NCI-H128 (cell line): ENCODE measurements around the gene RPA1.
A peak's percentile ranks its signal among the peaks of the same experiment; 100 is the strongest.

Experiments used
- DNase-seq: peaks from one replicate; lab custom pipeline; 2025; ENCODE audit not compliant: unreplicated experiment; lab: John Stamatoyannopoulos, UW

RPA1 gene

DNA sequence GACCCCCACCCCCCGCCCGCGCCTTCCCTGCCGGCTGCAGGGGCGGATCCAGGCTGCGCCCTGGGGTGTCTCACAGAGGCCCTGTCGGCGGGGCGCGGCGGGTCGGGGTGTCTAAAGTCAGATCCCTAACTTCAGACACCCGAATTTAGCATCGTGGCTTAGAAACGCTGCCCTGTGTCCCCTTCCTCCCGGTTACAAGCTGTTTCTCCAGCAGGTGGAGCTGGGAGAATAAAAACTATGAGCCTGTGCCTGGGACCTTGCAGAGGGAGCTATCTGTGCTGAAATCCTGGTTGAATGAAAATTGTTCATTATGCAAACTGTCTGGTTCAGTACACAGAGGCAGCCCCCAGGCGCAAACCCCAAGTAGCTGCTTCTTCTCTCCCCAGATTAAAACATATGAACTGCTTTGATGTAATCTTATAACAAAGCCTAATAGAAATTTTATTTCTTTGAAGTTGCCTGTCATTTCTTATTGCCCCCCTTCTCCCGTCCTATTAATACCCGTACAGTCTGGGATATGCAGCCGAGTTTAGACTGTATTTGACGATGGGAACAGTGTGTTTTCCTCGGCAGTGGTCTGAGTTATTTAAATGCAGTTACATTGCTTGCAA lies 79.0 kb downstream of the RPA1 start:
- DNase-seq = peak; percentile 28

DNA sequence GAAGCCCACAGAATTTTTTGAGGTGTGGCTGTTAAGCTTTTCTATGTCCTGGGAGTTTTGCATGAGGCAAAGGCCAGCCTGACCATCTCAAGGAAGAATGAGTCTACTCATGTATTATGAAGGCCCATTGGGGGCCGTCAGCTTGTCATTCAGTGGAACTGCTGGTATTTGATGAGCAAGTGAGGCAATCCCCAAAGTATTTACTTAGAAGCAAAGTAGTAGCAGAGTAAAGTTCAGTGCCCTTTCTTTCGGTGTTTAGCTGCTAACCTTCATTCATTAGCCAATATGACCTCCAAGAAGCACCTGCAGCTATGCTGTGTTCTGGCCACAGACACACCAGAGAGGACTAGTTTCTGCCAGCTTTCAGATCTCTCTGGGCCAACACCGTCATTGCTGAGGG lies 80.2 kb downstream of the RPA1 start:
- DNase-seq = no peak

DNA sequence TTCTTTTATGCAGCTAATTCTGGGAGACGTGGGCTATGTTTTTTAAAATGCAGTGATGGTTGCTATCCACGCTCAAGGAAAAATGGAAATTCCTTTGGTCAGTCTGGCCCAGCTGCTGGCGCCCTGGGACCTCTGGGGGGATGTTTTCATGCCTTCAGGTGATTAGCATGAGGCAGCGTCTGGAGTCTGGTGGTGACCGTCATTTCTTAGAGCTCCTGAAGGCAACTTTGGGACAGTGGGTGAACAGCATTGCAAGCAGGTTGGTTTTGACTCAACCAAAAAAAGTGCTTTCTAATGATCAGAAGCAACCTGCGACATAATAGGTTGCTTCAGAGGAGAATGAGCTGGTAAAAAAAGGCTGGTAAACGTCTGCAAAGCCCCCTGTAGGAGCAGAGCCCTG lies 82.3 kb downstream of the RPA1 start:
- no peak for DNase-seq

DNA sequence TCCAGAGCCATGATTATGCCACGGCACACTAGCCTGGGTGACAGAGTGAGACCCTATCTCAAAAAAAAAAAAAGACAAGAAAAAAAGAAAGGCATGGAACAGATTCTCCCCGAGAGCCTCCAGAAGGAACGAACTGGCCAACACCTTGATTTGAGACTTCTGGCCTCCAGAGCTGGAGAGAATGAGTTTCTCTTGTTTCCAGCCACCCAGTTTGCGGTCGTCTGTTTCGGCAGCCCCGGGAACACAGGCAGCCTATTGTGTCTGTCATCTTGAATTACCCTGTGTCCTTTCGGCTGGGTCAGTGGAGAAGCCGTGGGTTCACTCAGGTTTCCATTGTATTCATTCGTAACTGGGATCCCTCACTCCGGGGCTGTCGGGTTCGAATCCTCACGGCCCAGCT lies 83.9 kb downstream of the RPA1 start:
- no peak for DNase-seq

DNA sequence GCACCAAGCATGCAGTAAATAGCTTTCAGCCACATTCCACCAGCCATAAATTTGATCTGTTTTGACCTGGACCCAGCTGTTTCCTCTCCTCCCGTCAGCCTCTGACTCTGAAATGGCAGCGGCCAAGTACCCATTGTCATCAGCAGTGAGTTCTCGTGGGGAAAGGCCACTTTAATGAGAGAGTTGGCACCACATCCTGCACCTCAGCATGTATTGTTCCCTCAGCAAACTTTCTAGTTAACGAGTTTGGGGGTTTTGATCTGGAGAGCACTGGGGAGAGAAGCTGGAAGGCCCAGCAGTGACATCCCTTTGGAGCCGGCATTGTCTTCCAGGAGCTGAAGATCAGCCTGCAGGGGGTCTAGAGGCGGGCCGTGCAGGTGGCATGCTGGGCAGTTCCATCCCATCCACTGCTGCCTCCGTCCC lies 84.9 kb downstream of the RPA1 start:
- no peak for DNase-seq

DNA sequence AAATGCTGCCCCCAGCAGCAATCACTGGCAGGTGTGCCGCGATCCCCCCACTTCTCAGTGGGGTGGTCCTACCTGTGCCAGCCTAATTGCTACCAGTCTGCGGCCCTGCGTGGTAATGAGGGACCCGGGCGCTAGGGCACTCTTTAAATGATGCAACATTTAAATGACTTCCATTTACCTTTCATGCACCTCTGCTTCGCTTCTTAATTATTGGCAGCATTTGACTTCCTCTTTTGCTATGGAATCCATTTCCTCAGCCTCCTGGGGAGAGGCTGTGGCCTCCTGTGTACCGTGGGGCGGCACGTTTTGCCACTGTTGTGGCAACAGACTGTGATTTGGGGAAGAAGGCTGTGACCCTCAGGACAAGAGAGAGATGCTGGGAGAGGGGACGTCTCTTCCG lies 86.1 kb downstream of the RPA1 start:
- no peak for DNase-seq

DNA sequence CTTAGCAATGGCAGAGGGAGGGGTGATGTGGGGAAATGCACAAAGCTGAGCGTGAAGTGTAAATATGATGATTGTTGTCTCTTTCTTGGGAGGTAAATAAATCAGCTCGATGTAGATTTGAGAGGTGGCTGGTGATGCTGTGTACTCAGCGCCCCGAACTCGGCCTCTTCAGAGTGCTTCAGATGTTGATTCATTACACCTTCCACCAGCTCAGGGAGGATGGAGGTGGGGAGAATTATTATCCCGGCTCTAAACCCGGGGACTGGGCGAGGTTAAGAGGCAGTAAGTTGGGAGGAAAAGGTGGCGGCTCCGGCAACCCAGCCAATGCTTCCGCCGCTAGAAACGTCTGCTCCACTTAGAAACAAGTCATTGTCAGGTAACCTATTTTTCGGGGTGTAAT lies 86.5 kb downstream of the RPA1 start:
- DNase-seq = no peak

DNA sequence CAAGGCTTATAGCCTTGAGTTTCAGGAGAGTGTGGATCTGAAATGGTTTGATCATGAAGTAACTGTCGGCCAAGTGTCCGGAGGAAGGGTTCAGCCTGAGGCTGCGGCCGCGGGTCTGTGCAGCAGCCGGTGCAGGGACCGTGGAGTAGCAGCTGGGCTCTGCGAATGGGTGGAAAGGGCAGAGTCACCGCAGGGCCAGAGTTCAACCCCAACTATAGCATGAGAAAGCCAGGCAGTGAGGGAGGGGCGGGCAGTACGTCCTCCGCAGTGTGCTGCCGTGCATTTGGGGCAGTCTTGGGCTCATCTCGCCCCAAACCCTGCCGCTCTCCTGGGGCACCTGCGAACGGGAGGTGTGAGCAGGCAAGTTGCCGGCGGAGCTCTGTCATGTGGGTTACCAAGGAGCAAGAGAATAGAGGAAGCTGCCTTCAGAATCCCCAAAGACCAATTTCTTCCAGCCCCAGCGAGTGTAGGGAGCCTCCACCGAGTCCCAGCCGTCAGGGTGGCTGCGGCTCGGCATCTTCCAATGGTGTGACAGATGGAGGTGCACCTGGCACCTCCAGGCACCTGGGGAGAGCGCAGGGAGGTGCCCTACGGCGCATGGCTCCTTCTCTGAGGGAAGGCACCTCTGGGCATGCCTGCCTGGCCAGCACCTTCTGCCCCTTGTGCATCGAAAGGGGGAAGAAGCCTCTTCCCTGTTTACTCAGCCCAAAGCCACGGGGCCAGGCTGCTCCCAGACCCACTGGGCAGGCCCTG lies 87.3 kb downstream of the RPA1 start:
- DNase-seq = no peak

DNA sequence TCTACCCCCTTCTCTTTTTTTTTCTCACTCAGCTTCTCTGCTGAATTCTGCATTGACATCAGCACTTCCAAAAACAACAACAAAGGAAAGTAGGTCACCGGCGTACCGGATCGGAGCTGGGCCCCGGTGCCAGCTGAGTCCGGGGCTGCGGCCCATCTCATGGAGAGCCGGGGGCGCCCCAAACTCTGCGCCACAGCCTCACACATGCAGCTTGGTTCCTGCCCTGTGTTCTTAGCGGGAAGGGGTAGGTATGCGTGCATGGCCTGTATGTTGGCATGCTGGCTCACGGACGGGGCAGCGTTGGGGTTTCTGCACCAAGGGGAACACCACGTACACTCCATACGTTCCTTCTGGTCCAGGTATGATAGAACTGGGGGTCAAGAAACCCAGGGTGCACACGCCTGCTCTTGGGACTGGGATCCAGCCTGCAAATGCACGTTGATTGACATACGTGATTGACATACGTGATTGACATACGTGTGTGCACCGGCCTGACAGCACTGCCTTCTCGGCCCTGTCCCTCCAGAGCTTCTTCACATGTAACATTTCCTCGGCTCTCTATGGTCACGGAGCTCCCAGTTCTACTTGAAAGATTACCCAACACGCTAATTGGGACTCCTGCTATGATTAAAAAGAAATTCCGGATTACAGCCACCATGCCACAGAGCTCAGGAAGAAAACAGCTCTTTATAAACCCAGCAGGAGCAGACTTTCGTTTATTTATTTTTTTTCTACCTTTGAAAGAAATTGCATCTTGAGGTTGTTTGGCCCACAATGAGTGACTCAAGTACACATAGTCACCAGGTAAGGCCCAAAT lies 88.7 kb downstream of the RPA1 start:
- no peak for DNase-seq

DNA sequence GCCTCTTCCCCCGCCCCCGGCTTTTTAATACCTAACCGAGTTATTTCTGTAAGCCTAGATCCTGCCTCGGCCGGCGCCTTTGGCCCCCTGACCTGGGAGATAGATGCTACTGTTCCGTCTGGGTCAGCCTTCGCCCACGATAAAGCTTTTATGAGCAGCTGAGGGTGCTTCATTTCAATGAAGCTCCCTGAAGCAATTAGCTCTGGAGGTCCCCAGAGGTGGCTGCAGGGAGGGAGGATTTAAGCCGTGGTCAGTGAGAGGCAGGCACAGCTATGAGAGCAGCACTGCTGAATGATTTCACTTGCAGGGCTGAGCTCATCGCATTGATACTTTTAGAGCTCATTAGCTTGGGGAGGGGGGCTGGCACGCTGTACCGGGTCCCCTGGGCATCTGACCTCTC lies 89.4 kb downstream of the RPA1 start:
- no peak for DNase-seq

DNA sequence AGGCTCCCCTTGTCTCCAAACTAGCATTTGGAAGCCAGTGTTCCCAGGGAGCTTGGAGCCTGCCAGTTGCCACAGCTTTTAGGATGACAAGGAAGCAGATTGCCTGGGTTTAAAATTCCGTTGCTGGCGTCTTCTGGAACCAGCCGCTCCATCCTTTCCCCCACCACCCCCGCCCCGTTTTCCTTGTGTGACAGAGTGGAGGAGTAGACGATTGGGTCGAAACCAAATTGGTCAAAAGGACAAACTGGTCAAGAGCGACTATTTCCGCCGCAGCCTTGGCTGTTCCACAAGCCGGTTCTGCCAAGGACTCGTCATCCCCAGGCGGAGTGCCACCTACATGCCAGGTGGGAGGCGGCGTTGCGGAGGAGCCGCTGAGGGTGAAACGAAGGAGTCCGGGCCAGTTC lies 91.1 kb downstream of the RPA1 start:
- DNase-seq = no peak

DNA sequence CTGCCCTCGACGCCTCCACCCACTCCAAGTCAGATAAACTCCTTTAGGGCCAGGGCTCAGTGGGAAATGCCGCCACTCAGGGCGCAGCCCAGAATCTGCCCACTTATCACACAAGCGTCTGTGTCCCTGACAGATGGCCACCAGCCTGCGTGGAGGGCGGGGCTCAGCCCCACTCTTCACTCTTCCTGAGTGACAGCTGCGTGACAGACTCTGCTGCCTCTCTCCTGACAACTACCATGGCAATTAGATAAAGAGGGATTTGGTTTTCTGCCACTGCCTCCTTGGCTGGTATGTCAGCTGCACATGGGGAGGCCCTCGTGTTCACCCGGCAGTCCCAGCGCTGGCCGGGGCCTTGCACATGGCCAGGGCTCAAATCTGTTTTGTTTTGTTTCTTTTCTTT lies 99.2 kb downstream of the RPA1 start:
- DNase-seq = no peak

DNA sequence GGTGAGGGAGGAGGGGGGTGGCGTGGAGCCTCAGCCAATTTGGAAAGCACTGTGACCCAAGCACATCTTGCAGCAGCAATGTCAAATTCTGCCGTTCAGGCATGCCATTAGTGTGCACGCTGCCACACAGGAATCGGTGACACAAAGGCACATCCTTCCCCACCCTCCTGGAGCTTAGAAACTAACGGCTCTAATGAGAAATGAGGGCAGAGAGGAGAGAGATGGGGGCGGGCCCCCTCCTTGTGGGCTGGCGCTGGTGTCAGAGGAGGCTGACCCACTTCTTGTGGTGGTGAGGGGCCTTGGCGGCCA lies 100.5 kb downstream of the RPA1 start:
- DNase-seq = no peak

DNA sequence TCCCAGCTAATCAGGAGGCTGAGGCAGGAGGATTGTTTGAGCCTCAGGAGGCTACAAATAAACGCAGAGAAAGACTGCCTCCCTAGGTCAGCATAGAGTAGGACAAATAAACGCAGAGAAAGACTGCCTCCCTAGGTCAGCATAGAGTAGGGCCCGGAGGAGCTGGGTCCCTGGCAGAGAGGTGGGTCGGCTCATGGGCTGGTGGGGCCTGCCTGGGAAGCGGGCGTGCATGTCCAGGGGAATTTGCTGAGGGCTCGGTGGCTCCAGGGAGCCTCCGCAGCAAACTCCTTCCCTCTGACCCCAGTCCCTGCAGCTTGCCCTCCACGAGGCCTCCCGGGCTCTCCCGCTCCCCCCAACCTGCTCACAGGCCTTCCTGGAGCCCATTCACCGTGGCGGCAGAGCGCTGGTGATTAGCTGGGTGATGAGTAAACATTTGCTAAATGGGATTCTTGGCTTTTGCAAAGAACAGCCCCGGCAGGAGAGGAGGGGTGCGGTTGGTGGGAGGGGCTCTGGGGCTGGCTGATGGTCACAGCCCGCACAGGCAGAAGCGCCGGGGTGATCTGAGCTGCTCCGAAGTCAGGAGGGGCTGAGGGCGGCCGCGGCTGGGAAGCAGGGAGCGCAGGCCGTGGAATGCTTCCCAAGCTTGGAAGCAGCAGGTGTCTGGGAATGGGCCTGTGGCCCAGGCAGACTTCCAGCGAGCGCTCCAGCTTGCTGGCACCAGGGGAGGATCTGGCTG lies 102.2 kb downstream of the RPA1 start:
- DNase-seq = peak; percentile 58

DNA sequence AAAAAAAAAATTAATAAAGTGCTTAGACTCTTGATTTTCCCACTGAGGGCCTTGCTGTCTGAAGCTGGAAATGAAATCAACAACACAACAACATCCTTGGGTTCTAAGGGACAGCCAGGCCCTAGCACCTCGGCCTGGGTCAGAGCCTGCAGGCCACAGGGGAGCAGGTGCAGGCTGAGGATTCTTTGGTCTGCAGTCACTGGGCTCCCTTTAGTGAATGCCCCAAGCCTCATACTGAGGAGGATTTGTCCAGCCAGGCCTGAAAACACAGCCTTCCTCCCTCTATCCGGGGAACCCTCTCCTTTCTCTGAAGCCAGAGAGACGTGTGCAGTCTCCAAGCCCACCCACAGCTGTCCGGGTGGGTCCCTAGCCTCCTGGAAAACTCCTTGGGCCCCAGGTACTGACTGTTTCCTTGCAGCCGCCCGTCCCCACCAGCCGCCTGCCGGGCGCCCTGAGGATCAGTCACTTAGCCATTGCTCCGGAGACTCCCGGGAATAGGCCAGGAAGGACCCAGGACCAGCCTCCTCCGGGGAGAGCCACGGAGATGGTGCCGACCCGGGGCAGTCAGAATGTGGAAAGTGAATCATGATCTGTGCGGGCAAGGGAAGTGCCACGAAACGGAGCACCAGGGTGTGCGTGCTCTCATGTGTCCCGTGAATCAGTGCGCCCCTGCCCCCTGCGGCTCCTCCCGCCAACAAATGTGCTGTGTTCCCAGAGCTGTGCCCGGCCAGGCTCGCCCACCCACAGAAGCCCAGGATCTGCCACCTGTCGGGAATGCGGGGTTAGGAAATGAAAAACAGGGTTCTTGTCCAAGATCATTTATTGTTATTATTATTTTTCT lies 104.3 kb downstream of the RPA1 start:
- DNase-seq = no peak

DNA sequence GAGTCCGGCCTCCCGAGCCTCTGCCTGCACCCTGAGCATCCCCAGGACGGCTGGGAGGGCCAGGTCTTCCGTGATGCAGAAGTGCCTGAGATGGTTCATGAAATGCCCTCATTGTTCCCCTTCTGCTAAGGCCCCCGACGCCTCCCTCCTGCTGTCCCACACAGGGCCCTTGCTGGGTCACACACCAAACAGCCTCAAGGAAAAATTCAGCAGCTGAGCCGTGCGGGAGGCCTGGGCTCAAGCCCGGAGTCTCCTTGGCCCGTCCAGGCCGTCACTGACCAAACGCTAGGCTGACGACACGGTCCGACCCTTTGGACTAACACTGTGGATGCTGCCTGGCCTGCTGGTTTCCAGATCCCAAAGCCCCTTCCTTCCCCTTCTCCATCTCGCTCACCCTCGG lies 105.1 kb downstream of the RPA1 start:
- no peak for DNase-seq

DNA sequence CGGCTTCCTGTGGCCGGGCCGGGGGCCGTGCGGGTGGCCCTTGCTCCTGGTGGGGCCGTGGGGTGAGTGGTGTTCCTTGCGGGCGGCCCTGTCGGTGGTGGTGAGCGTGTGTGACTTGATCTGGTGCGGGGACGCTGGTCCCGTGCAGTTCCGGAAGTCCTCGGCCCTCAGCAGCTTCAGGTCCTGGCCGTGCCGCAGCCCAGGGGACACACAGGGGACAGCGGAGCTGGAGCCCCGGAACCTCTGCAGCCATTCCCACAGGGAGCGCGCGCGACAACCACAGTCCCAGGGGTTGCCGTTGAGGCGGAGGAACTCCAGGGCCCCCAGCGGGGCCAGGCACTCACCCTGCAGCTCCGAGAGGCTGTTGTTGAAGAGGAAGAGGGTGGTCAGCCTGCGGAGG lies 107.0 kb downstream of the RPA1 start:
- no peak for DNase-seq

DNA sequence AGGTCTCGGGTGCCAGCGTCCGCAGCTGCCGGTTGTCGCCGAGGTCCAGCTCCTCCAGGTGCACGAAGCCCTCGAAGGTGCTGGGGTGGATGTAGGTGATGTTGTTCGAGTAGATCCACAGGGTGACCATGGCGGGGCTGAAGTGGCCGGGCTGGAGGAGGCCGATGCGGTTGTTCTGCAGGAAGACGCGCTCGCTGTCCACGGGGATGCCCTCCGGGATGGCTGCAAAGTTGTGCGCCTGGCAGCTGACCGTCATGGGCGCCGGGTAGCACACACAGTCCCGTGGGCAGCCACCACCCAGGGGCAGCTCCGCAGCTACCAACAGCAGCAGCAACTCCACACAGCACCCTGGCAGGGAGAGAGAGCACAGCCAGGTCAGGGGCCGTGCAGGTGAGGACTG lies 107.7 kb downstream of the RPA1 start:
- no peak for DNase-seq

DNA sequence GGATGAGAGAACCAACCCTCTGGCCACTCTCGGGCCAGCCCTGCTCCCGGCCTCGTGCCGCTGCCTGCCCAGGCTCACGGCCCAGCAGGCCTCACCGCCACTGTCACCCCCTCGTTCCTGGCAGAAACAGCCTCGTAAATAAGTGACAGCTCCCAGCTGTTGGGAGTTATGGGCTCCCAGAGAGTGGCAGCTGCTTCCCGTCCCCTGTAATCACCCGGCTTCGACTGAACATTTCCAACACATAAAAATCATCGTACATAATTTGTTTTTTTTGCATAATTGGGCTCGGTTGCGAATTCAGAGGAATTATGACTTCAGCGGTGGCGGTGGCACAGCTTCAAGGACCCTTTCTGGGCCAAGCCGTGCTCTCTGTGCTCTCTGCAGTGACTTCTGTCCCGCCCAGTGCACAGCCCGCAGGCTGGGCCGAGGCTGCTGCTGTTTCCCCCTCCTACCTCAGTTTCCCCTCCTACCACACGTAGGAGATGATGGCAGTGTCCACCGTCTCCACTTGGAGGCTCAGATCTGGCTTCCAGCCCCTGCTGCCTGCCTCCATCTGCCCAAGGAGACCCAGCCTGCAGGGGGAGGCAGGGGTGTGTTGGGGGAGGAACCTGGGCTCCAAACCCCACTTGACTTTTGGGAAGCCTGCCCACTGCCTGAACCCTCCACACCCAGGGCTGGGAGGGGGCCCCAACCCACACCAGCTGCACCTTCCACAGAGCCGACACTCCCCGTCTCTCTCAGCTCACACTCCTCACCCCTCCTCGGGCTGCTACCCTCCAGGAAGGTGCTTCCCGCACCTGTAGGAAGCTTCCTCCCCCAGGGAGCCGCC lies 110.4 kb downstream of the RPA1 start:
- no peak for DNase-seq

DNA sequence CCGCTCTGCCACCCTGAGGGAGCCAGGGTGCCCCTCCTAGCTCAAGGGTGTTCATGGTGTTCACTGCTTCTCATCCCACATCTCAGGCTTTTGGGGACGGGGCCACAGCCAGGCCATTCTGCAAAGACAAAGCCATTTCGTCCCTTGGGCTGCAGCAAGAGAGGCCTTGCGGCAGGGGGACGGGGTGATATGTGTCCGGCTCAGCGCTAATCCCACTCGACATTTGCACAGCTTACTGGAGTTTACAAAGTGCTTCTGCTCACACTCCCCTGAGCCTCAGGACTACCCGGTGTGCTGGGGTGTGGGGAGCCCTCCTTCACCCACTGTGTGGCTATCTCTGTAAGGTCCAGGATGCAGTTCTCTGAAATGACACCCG lies 111.0 kb downstream of the RPA1 start:
- no peak for DNase-seq
